PC-9 (cell line): ENCODE results near the gene METRN. TPM values are rescaled to one million over a fixed set of nuclear protein-coding genes. Genes with fewer than 3 reads are reported as not detected.

Experiments used
- BruUV-seq: library from RNA; stranded (reverse); fragments of 400-500 nt; replicated peaks from 2 replicates; lab custom pipeline; 2021; lab: Mats Ljungman, UMichigan
- CTCF ChIA-PET: fragments of 300-600 bp; sonication (Branson Sonifier 250); formaldehyde crosslinking; loops from one replicate; lab custom pipeline; 2022; ENCODE audit warnings: antibody characterized with exemption; lab: Charles Lee
- POLR2A ChIA-PET: fragments of 300-600 bp; sonication (Branson Sonifier 250); formaldehyde crosslinking; loops from one replicate; lab custom pipeline; 2022; ENCODE audit warnings: antibody characterized with exemption; ENCODE audit not compliant: unreplicated experiment; lab: Charles Lee
- DNase-seq, 2 experiments: peaks; one replicate each; pipeline versions ENCODE4 v3.0.0 to v3.0.0-alpha.2; 2015 to 2022; ENCODE audit warnings: mixed read lengths in 1 of 2
- H2AFZ ChIP-seq: fragments of 200-600 bp; sonication (generic); 2 replicates; pipeline ENCODE4 v1.8.1; 2017; ENCODE audit warnings: antibody characterized with exemption
- H3F3A ChIP-seq: fragments of 200-600 bp; sonication (generic); 2 replicates; pipeline ENCODE4 v1.8.1; 2017; ENCODE audit warnings: antibody characterized with exemption, mild to moderate bottlenecking, low read depth; ENCODE audit not compliant: insufficient read depth
- H3K27ac ChIP-seq: fragments of 200-600 bp; sonication (generic); 2 replicates; pipeline ENCODE4 v1.6.1; 2016; ENCODE audit warnings: mixed run types
- H3K27me3 ChIP-seq: fragments of 200-600 bp; sonication (generic); 2 replicates; pipeline ENCODE4 v1.6.1; 2016; ENCODE audit warnings: low read depth, mixed run types; ENCODE audit not compliant: insufficient read depth
- H3K36me3 ChIP-seq: fragments of 200-600 bp; sonication (generic); 2 replicates; pipeline ENCODE4 v1.6.1; 2016; ENCODE audit warnings: low read depth, mixed run types
- H3K4me1 ChIP-seq: fragments of 200-600 bp; sonication (generic); replicated peaks from 2 replicates; pipeline ENCODE4 v1.6.1; 2016; ENCODE audit warnings: mixed run types; ENCODE audit not compliant: insufficient read depth
- H3K4me2 ChIP-seq: fragments of 200-600 bp; sonication (generic); 2 replicates; pipeline ENCODE4 v1.6.1; 2017; ENCODE audit warnings: mixed run types
- H3K4me3 ChIP-seq: fragments of 200-600 bp; sonication (generic); 2 replicates; pipeline ENCODE4 v1.6.1; 2016; ENCODE audit warnings: mixed run types
- H3K79me2 ChIP-seq: fragments of 200-600 bp; sonication (generic); 2 replicates; pipeline ENCODE4 v1.6.1; 2017; ENCODE audit warnings: low read depth, mixed run types
- H3K9me2 ChIP-seq: fragments of 200-600 bp; sonication (generic); 2 replicates; pipeline ENCODE4 v1.8.1; 2017; ENCODE audit warnings: mild to moderate bottlenecking; ENCODE audit not compliant: insufficient read depth
- H3K9me3 ChIP-seq: fragments of 200-600 bp; sonication (generic); 2 replicates; pipeline ENCODE4 v1.8.1; 2016; ENCODE audit warnings: low read depth; ENCODE audit not compliant: insufficient read depth
- H4K20me1 ChIP-seq: fragments of 200-600 bp; sonication (generic); 2 replicates; pipeline ENCODE4 v1.8.1; 2017; ENCODE audit not compliant: insufficient read depth
- EZH2 ChIP-seq: fragments of 200-600 bp; sonication (generic); IDR thresholded peaks from 2 replicates; pipeline ENCODE4 v1.8.0; 2017; ENCODE audit warnings: antibody characterized with exemption, low read depth
- intact Hi-C: fragments of 100-400 bp; cut with micrococcal nuclease; formaldehyde crosslinking; loops from one replicate; pipeline ENCODE4 v1.10.0; 2022; ENCODE audit not compliant: unreplicated experiment
- total RNA-seq: library from RNA; stranded (reverse); gene quantifications from 2 replicates; pipeline ENCODE4 v1.2.3, GENCODE V29; 2021
- TF ChIP-seq, protein P1 (sequence below): fragments of 200-600 bp; sonication (generic); conservative IDR thresholded peaks from 2 replicates; pipeline ENCODE4 v1.6.1; 2017; ENCODE audit warnings: mixed run types, antibody characterized with exemption, mild to moderate bottlenecking, moderate library complexity

Gene METRN
- total RNA-seq, 1 experiment from 2014 or later: 77.5 TPM

DNA sequence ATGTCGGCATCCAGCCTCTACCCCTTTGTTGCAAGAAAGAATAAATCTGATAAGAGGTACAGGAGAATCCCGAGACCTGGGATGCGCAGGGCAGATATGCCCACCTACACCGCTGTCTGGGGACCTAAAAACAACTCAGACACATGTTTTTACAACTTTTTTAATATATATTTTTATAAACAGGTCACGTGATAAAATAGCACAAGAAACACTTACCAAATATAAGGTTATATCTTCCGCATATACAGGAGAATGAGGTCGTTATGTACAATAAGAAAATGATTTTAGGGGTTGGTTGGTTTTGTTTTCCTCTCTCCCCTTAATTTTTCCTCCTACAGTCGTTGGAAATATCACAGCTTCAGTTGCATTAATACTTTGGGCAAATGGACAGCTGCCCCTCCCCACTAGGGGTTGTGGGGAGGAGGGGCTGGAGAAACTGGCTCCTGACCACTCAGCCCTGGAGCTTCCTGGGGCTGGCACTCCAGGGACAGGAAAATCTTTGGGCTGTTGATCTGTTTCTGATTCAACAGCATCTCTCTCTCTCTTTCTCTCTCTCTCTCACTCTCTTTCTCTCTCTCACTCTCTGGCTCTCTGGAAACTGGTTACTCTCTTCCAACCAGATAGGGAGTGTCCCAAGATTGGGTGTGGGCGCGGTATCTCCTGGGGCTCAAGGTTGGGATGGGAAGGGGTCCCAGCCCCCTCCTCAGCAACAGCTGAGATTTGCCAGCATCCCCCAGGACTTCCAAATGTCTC, 22.4 kb upstream of the METRN start:
- Histone ChIP-seq H3K4me1 (peaks cover 18% of the 10 kb centered on the region), H3K4me2 (no peak overlapping the region), H3K9me3 (no peaks in the 10 kb centered on the region), H3K9me2 (no peaks in the 10 kb centered on the region), H3F3A (peaks cover 27% of the 10 kb centered on the region), H3K27me3 (no peaks in the 10 kb centered on the region), H2AFZ (no peak overlapping the region), H3K4me3 (no peak overlapping the region), H4K20me1 (no peaks in the 10 kb centered on the region; the same call in 1 of the 2 replicates), H3K79me2 (peaks cover 13% of the 10 kb centered on the region), H3K36me3 (no peaks in the 10 kb centered on the region), H3K27ac (no peak overlapping the region)
- no peak for DNase-seq
- TF ChIP-seq, protein P1, sequence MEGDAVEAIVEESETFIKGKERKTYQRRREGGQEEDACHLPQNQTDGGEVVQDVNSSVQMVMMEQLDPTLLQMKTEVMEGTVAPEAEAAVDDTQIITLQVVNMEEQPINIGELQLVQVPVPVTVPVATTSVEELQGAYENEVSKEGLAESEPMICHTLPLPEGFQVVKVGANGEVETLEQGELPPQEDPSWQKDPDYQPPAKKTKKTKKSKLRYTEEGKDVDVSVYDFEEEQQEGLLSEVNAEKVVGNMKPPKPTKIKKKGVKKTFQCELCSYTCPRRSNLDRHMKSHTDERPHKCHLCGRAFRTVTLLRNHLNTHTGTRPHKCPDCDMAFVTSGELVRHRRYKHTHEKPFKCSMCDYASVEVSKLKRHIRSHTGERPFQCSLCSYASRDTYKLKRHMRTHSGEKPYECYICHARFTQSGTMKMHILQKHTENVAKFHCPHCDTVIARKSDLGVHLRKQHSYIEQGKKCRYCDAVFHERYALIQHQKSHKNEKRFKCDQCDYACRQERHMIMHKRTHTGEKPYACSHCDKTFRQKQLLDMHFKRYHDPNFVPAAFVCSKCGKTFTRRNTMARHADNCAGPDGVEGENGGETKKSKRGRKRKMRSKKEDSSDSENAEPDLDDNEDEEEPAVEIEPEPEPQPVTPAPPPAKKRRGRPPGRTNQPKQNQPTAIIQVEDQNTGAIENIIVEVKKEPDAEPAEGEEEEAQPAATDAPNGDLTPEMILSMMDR: no peak
- TF ChIP-seq EZH2: no peak
- ChIA-PET CTCF (no interaction called here), POLR2A (no interaction called here)
- intact Hi-C loops: no loop called here
- BruUV-seq: no TSS peak

DNA sequence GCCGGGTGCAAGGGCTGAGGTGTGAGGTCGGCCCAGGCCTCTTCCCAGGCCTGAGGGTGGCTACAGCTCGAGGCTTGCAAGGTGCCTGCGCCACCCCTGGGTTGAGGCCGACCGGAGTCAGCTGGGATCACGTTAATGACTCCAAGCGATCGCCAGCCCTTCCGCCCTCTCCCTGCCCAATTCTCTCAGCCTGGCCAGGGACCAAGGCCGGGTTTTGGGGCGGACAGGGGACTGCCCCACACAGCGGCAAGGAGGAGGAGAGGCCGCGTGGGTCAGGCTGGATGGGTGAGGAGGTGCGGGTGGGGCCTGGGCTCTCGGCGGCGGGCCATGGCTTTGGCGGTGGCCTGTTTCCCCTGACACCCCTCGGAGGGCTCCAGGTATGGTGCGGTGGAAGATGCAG, 21.6 kb upstream of the METRN start:
- no peak overlapping the region for H3K4me3 ChIP-seq
- peaks cover 22% of the 10 kb centered on the region for H3F3A ChIP-seq
- peaks cover 18% of the 10 kb centered on the region for H3K4me1 ChIP-seq
- H3K27me3 ChIP-seq: no peaks in the 10 kb centered on the region
- intact Hi-C loops: no loop called here
- ChIA-PET CTCF (no interaction called here), POLR2A (no interaction called here)
- DNase-seq: no peak
- no peaks in the 10 kb centered on the region for H3K36me3 ChIP-seq
- H3K79me2 ChIP-seq: peaks cover 13% of the 10 kb centered on the region
- no peak overlapping the region for H3K4me2 ChIP-seq
- TF ChIP-seq, protein P1: no peak
- no peak for TF ChIP-seq EZH2
- no TSS peak for BruUV-seq
- no peaks in the 10 kb centered on the region for H3K9me2 ChIP-seq
- H4K20me1 ChIP-seq: no peaks in the 10 kb centered on the region
- no peaks in the 10 kb centered on the region for H3K9me3 ChIP-seq
- H2AFZ ChIP-seq: no peak overlapping the region
- no peak overlapping the region for H3K27ac ChIP-seq

DNA sequence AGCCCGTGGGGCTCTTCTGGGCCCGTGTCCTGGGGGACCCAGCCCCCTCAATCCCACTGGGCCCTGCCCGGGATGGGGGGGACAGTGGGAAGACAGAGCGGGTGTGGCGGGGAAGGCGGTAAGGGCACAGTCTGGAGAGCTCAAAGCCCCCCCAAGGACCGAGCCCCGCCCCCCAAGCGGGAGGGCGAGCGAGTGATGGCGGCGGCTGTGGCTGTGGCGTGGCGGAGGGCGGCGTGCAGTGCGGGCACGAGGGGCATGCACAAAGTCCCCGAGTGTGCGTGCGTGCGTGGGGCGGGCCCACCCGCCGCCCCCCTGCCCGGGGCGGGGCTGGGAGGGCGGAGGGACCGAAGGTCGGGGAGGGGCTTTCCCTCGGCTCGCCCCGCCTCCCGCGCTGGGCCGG, 21.2 kb upstream of the METRN start:
- Histone ChIP-seq H3K27ac (no peak overlapping the region), H2AFZ (no peak overlapping the region), H3K36me3 (no peaks in the 10 kb centered on the region), H3K27me3 (no peaks in the 10 kb centered on the region), H3F3A (peaks cover 22% of the 10 kb centered on the region), H3K9me2 (no peaks in the 10 kb centered on the region), H3K4me2 (no peak overlapping the region), H3K4me1 (peaks cover 18% of the 10 kb centered on the region), H3K79me2 (peaks cover 11% of the 10 kb centered on the region), H3K9me3 (no peaks in the 10 kb centered on the region), H3K4me3 (no peak overlapping the region), H4K20me1 (no peaks in the 10 kb centered on the region)
- CTCF ChIA-PET: no interaction called here
- TF ChIP-seq, protein P1: no peak
- TF ChIP-seq EZH2: no peak
- DNase-seq: no peak
- POLR2A ChIA-PET: no interaction called here
- no TSS peak for BruUV-seq
- intact Hi-C loops: no loop called here
